Sigmoid colon (tissue), 3 donors: ENCODE data around the gene FSTL4.

Source experiments
- POLR2A ChIP-seq, 2 donors: fragments of 450-650 bp; IDR thresholded peaks; one replicate each; pipeline ENCODE4 v1.6.1; 2016; ENCODE audit warnings: antibody characterized with exemption in 2 of 2, mild to moderate bottlenecking in 2 of 2, moderate library complexity in 2 of 2
- TF ChIP-seq, protein P1 (sequence below), 4 experiments: fragments of 450-650 bp in 3 of 4; fragments of 200-600 bp in 1 of 4; IDR thresholded peaks; one replicate each; pipeline ENCODE4 v1.5.1; 2016 to 2019; ENCODE audit warnings: antibody characterized with exemption in 4 of 4, mild to moderate bottlenecking in 3 of 4, moderate library complexity in 2 of 4

DNA sequence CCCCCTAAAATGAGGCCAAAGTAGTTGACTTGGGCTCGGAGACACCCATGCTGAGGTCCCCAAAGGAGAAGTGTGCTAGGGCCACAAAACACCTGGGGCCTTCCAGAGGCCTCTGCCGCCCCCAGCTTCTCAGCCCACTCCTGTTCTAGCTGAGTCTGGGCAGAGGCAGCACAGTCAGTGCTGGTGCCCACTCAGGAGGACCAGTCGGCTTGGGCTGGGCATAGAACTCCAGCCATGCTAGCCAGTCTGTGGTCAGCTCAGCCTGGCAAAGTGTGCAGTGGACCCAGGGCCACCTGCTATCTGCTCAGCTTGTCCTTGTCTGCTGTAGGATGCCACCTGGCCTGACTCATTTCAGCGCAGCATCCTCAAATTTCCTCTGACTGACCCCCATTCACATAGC is 254.6 kb downstream of the FSTL4 start:
- TF ChIP-seq, protein P1, sequence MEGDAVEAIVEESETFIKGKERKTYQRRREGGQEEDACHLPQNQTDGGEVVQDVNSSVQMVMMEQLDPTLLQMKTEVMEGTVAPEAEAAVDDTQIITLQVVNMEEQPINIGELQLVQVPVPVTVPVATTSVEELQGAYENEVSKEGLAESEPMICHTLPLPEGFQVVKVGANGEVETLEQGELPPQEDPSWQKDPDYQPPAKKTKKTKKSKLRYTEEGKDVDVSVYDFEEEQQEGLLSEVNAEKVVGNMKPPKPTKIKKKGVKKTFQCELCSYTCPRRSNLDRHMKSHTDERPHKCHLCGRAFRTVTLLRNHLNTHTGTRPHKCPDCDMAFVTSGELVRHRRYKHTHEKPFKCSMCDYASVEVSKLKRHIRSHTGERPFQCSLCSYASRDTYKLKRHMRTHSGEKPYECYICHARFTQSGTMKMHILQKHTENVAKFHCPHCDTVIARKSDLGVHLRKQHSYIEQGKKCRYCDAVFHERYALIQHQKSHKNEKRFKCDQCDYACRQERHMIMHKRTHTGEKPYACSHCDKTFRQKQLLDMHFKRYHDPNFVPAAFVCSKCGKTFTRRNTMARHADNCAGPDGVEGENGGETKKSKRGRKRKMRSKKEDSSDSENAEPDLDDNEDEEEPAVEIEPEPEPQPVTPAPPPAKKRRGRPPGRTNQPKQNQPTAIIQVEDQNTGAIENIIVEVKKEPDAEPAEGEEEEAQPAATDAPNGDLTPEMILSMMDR (IDR thresholded peaks at IDR 0.05): no peak
- TF ChIP-seq POLR2A (IDR thresholded peaks at IDR 0.05): no peak
